AG08395 (cell line): ENCODE results near the gene PDHX.

ENCODE experiments used
- DNase-seq: peaks from one replicate; pipeline ENCODE4 v3.0.0; 2012; ENCODE audit warnings: mixed read lengths, low spot score

The PDHX gene

GRCh38 chr11:34957606-34958005, 41.2 kb downstream of the PDHX start:
- no peak for DNase-seq

- DNase-seq = no peak
These were observed 43.4 kb downstream of the PDHX start for GRCh38 chr11:34959770-34960169.

GRCh38 chr11:34960277-34960676, 43.9 kb downstream of the PDHX start:
- no peak for DNase-seq

- DNase-seq = no peak
These were observed 45.6 kb downstream of the PDHX start for GRCh38 chr11:34962034-34962433.

GRCh38 chr11:34963351-34963750, 46.9 kb downstream of the PDHX start:
- DNase-seq = no peak

GRCh38 chr11:34964610-34965331, 48.4 kb downstream of the PDHX start:
- DNase-seq = no peak

- no peak for DNase-seq
These were observed 52.4 kb downstream of the PDHX start for GRCh38 chr11:34968862-34969261.

- DNase-seq = no peak
These were observed 53.6 kb downstream of the PDHX start for GRCh38 chr11:34970033-34970432.

- DNase-seq = no peak
These were observed 54.1 kb downstream of the PDHX start for GRCh38 chr11:34970480-34970879.

- no peak for DNase-seq
These were observed 55.5 kb downstream of the PDHX start for GRCh38 chr11:34971928-34972327.

- DNase-seq = no peak
These were observed 55.9 kb downstream of the PDHX start for GRCh38 chr11:34972366-34972765.

GRCh38 chr11:34972892-34973291, 56.5 kb downstream of the PDHX start:
- DNase-seq = peak; percentile 61

GRCh38 chr11:34975482-34975881, 59.1 kb downstream of the PDHX start:
- no peak for DNase-seq

- DNase-seq = no peak
These were observed 60.2 kb downstream of the PDHX start for GRCh38 chr11:34976496-34977088.

- DNase-seq = peak; percentile 43
These were observed 60.9 kb downstream of the PDHX start for GRCh38 chr11:34977089-34977912.

- no peak for DNase-seq
These were observed 62.1 kb downstream of the PDHX start for GRCh38 chr11:34978236-34979191.

GRCh38 chr11:34984514-34984913, 68.1 kb downstream of the PDHX start:
- DNase-seq = no peak

- DNase-seq = no peak
These were observed 70.6 kb downstream of the PDHX start for GRCh38 chr11:34986883-34987520.

- DNase-seq = no peak
These were observed 71.2 kb downstream of the PDHX start for GRCh38 chr11:34987617-34988016.

GRCh38 chr11:34988294-34989255, 72.2 kb downstream of the PDHX start:
- peak; percentile 48 for DNase-seq
